ENCODE data around the gene TMEM203.
A peak's percentile ranks its signal among the peaks of the same experiment; 100 is the strongest.
"Not testable (repeated sequence)": the region's sequence is repeated elsewhere in the genome, so short reads cannot be mapped to it uniquely, and the experiment has no call there.

Gene TMEM203

DNA sequence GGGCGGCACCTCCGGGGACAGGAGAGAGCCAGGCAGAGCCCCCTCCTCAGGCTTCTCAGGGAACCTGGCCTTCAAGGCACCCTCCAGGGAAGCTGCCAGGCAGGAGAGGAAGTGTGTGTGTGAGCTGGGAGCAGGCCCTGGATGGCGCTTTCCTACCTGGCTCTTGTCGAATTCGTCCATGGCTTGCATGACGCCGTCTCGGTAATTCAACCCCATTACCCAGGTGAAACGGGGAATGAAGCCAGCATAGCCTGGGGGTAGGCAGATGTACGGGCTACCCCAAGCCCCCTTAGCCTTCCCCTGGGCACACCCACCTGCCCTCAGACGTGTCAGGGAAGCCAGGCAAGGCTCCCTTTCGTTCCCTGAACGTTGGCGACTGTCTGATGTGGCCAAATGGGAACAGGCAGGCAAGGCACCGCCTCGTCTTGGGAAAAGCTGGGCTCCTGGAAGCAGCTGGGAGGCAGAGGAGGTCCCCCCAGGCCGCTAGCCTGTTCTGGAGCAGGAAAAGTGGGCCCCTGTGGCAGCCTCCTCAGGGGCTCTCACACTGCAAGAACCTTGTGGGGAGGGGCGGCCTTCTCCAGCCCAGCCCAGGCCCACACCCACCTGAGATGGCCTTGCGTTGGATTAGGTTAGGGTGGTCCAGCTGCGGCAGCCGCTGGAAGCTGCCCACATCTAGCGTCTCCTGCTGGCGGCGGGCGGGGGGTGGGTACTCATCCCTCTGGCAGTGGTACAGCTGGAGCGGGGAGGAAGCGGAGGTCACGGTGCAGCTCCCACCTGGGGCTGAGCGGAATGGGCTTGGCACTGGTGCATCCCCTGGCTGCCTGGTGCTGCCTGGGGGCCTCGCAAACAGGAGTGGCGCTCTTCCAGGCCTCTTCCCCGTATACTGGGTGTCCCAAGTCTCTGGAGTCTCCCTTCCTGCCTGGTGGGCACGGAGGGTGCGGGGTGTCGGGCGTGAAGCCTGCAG lies 39.3 kb upstream of the TMEM203 start:
- H3K36me3 Mint-ChIP-seq: peaks cover 15 to 30% of the 10 kb centered on the region in 2 donors
- H3K9me3 Mint-ChIP-seq: no peaks in the 10 kb centered on the region
- peaks cover 21 to 33% of the 10 kb centered on the region in 2 donors for H3K4me1 Mint-ChIP-seq
- H3K4me3 Mint-ChIP-seq: no peak overlapping the region
- ATAC-seq (replicated peaks) (no peak), DNase-seq (no peak)
- no peaks in the 10 kb centered on the region for H3K27me3 Mint-ChIP-seq
- H3K27ac Mint-ChIP-seq: peak overlapping the region; percentile 89

- H3K4me1 Mint-ChIP-seq: peaks cover 24 to 42% of the 10 kb centered on the region in 2 donors
- peak overlapping the region; percentile 89 for H3K27ac Mint-ChIP-seq
- no peaks in the 10 kb centered on the region for H3K27me3 Mint-ChIP-seq
- H3K4me3 Mint-ChIP-seq: peak overlapping the region; percentile 6 to 11
- H3K36me3 Mint-ChIP-seq: peaks cover 17 to 30% of the 10 kb centered on the region in 2 donors
- H3K9me3 Mint-ChIP-seq: no peaks in the 10 kb centered on the region
- DNase-seq (no peak), ATAC-seq (replicated peaks) (no peak)
Observed at GRCh38 chr9:137243626-137244485, 38.4 kb upstream of the TMEM203 start.

- H3K9me3 Mint-ChIP-seq; H3K27me3 Mint-ChIP-seq; DNase-seq; ATAC-seq (replicated peaks): not testable (repeated sequence)
- Mint-ChIP-seq H3K27ac (peak overlapping the region; percentile 51), H3K4me3 (peak overlapping the region in 1 of 2 donors; percentile 29), H3K36me3 (peaks cover 17 to 30% of the 10 kb centered on the region in 2 donors), H3K4me1 (peaks cover 26 to 48% of the 10 kb centered on the region in 2 donors)
Observed at GRCh38 chr9:137243266-137243625, 37.8 kb upstream of the TMEM203 start.

- no peak for ATAC-seq (replicated peaks)
- DNase-seq: no peak
- peak overlapping the region; percentile 88 for H3K27ac Mint-ChIP-seq
- peaks cover 30 to 55% of the 10 kb centered on the region in 2 donors for H3K4me1 Mint-ChIP-seq
- no peaks in the 10 kb centered on the region for H3K9me3 Mint-ChIP-seq
- H3K36me3 Mint-ChIP-seq: peaks cover 17 to 30% of the 10 kb centered on the region in 2 donors
- H3K4me3 Mint-ChIP-seq: peak overlapping the region; percentile 79 to 87
- H3K27me3 Mint-ChIP-seq: no peaks in the 10 kb centered on the region
Observed at GRCh38 chr9:137242269-137243203, 37.1 kb upstream of the TMEM203 start.

DNA sequence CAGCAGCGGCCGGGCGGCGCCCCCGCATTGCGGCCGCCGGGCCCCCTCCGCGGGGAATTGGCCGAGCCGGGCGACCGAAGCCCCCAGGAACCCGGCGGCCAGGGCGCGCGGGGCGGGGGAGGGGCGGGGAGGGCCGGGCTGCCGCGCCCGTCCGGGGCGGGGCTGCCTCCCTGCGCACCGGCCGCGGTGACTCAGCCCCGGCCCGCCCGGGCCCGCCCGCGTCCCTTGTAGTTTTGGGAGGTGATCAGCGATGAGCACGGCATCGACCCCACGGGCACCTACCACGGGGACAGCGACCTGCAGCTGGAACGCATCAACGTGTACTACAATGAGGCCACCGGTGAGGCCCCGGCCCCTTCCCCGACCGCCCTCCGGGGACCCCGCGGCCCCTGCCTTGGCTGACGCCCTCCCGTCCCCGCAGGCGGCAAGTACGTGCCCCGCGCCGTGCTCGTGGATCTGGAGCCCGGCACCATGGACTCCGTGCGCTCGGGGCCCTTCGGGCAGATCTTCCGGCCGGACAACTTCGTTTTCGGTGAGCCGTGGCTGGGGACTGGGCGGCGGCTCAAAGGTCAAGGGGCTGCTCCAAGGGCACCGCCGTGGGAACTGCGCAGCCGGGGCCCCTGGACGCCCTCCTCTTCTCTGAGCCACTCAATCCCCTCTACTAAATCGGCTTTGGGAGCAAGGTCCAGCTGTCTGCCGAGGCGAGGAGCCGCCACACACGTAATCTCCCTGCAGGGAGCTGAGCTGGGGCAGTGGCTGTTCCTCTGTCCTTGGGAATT lies 36.2 kb upstream of the TMEM203 start:
- no peaks in the 10 kb centered on the region for H3K27me3 Mint-ChIP-seq

DNA sequence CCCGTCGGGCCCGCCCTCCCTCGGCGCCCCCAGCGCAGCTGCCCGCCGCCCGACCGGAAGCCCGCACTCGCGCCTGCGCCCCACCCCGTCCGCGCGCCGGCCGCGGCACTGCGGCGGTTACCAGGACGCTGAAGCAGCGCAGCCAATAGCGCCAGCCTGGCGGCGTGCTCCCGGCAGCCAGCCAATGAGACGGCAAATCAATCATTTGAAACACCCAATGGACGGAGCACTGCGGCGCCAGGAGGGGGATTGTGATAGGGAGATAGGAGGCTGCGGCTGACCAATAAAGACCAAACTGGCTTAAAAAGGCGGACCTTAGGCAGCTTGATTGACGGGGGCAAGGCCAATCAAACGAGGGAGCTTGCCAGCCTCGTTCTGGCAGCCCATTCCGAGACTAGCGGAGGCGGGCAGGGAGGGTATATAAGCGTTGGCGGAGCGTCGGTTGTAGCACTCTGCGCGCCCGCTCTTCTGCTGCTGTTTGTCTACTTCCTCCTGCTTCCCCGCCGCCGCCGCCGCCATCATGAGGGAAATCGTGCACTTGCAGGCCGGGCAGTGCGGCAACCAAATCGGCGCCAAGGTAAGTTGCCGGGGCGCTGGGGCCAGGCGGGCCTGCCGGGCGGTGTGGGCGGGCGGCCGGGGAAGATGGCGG lies 35.5 kb upstream of the TMEM203 start, which contains the start of gene TUBB4B:
Gene TUBB4B (plus strand): TSS at position 447 of the 649 bp plus-strand sequence. CDS start 74 bp downstream, at position 521.
- peak; percentile 80 to 82 for ATAC-seq (replicated peaks)
- Mint-ChIP-seq H3K27ac (peak within 1 kb of the TSS; percentile 99), H3K4me3 (peak within 1 kb of the TSS; percentile 87 to 94), H3K9me3 (no peaks in the 10 kb centered on the region), H3K27me3 (no peaks in the 10 kb centered on the region), H3K36me3 (peaks cover 17 to 30% of the 10 kb centered on the region in 2 donors), H3K4me1 (peaks cover 34 to 70% of the 10 kb centered on the region in 2 donors)
- peak; percentile 99 for DNase-seq

More for the DNA sequence above, 36.2 kb upstream of the TMEM203 start:
- Mint-ChIP-seq H3K4me1 (peaks cover 32 to 64% of the 10 kb centered on the region in 2 donors), H3K36me3 (peaks cover 17 to 30% of the 10 kb centered on the region in 2 donors), H3K4me3 (peak overlapping the region; percentile 87 to 94), H3K9me3 (no peaks in the 10 kb centered on the region), H3K27ac (peak overlapping the region; percentile 88)
- ATAC-seq (replicated peaks) (peak; percentile 20 to 22), DNase-seq (no peak)

DNA sequence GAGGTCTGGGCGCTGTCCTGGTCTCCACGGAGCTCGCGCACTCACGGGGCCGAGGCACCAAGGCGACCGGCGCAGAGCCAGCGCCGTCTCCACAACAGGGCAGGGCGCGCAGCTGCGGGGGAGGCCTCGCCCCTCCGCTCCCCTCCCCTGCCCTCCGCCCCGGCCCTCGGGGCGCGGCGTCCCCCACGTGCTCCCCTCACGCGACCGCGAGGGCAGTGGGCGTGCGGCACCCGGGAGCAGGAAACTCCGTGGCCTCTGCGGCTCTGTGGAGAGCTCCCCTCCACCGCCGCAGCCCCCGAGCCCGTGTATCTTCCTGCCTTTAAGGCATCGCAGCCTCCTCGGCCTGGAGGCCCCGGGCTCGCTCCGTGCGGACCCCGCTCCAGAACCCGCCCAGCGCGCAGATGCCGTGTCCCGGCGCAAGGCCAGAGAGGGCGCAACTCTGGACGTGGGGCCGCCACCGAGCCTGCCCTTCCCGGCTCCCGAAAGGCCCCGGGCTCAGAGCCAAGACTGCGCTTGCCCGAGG lies 34.9 kb upstream of the TMEM203 start:
- Mint-ChIP-seq H3K27me3 (no peaks in the 10 kb centered on the region), H3K27ac (peak overlapping the region; percentile 71), H3K9me3 (no peaks in the 10 kb centered on the region), H3K4me3 (peak overlapping the region; percentile 86 to 94), H3K36me3 (peaks cover 18 to 30% of the 10 kb centered on the region in 2 donors), H3K4me1 (peaks cover 35 to 73% of the 10 kb centered on the region in 2 donors)
- ATAC-seq (replicated peaks) (peak; percentile 44 to 52), DNase-seq (no peak)

- H3K36me3 Mint-ChIP-seq: peaks cover 19 to 30% of the 10 kb centered on the region in 2 donors
- ATAC-seq (replicated peaks); H3K9me3 Mint-ChIP-seq: not testable (repeated sequence)
Observed at GRCh38 chr9:137239541-137240200, 34.2 kb upstream of the TMEM203 start.

DNA sequence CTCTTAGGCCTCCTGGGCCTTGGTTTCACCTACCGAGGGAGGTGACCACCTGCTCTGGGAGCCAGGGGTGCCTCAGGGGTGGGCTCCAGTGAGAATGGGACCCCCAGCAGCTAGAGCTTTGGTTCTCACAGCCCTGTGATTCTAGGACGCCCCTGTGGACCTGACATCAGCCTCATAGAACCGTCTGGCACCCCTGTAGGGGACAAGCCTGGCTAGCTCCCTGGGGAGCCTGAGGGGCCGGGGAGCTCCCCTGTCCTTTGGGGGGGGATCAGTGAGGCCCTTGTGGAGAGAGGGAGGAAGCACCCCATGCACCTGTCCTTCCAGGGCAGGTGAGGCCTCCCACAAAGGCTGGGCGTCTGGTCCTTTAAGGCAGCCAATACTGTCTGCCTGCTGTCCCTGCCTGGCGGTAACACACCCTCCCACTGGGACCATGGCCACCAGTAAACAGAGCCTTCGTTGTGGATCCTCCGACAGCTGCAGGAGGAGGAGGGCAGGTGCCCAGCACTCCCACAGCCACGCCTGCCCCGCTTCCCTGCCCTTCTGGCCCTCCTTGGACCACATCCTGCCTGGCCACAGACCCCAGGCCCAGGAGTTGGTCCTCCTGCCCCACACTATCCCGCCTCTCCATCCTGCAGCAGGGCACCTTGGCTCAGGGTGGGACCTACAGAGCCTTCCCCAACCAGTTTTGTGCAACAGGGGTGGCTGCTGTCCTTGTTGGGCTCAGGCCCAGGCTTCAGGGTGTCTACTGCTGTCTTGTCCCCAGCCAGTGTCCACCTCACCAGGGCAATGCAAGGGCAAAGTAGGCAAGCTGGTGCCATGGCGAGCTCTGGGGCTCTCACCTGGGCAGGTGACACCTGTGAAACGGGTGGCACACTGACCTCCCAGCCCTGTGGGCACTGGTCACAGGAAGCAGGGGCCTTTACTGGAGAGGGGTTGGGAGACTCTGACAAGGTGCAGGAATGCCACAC lies 32.6 kb upstream of the TMEM203 start:
- H3K9me3 Mint-ChIP-seq: no peaks in the 10 kb centered on the region
- peaks cover 16 to 17% of the 10 kb centered on the region in 2 donors for H3K36me3 Mint-ChIP-seq
- peak overlapping the region; percentile 11 to 57 for H3K4me3 Mint-ChIP-seq
- H3K4me1 Mint-ChIP-seq: peaks cover 32 to 71% of the 10 kb centered on the region in 2 donors
- no peaks in the 10 kb centered on the region for H3K27me3 Mint-ChIP-seq
- H3K27ac Mint-ChIP-seq: no peak overlapping the region
- DNase-seq: no peak
- no peak for ATAC-seq (replicated peaks)

More at GRCh38 chr9:137239541-137240200, 34.2 kb upstream of the TMEM203 start:
- Mint-ChIP-seq H3K4me3 (peak overlapping the region; percentile 86 to 94), H3K4me1 (peaks cover 42 to 80% of the 10 kb centered on the region in 2 donors), H3K27ac (peak overlapping the region; percentile 77)
- DNase-seq, H3K27me3 Mint-ChIP-seq: not testable (repeated sequence)

DNA sequence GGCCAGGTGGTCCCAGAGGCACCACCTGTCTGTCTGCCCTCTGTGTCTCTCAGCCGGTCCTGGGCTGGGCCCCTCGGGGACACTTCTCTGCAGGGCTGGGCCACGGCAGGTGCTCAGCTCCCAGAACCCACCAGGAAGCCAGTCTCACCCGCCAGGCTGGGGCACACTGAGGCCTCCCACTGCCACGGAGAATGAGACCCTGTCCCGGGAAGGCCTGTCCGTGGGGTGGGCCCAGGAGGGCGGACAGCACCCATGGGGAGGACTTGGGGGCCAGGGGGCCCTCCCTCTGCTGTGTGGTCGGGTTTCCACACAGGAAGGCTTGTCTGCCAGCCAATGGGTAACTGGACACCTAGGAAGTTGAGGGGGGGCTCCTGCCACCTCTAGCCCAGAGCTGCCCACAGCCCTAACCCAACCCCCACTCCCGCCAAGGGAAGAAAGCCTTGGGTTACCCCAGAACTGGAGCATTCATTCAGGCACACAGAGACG lies 31.5 kb upstream of the TMEM203 start:
- Mint-ChIP-seq H3K27ac (peak overlapping the region; percentile 71), H3K36me3 (peaks cover 5 to 7% of the 10 kb centered on the region in 2 donors), H3K4me3 (peak overlapping the region; percentile 46 to 61), H3K27me3 (peaks cover 0 to 6% of the 10 kb centered on the region in 2 donors), H3K4me1 (peaks cover 26 to 60% of the 10 kb centered on the region in 2 donors), H3K9me3 (no peaks in the 10 kb centered on the region)
- ATAC-seq (replicated peaks) (no peak), DNase-seq (no peak)

Measured in stimulated activated naive B cell treated with anti-CD40 and anti-IgM and Interleukin-4, amounts not matched to agents 10 μg/mL and 1 μg/mL and 100 μg/mL, for 72 hours (primary cell).